K562 (cell line): ENCODE measurements around the gene CD2. TPM values are rescaled to one million over a fixed set of nuclear protein-coding genes. Genes with fewer than 3 reads are reported as not detected.

Source experiments
- GTF2E2 ChIP-seq: fragments of 200-800 bp; sonication (Bioruptor generic); IDR thresholded peaks from 2 replicates; pipeline ENCODE4 v1.6.1; 2016; ENCODE audit warnings: missing genetic modification characterization, missing compliant biosample characterization
- LEF1 ChIP-seq: fragments of 450-650 bp; IDR thresholded peaks from 2 replicates; pipeline ENCODE4 v1.6.1; 2016; ENCODE audit warnings: mild to moderate bottlenecking
- SAFB2 ChIP-seq: fragments of 200-400 bp; formaldehyde crosslinking; IDR thresholded peaks from 2 replicates; pipeline ENCODE4 v1.6.1; 2018; ENCODE audit warnings: borderline replicate concordance, low read length, low read depth, moderate library complexity; ENCODE audit not compliant: severe bottlenecking
- ZBTB17 ChIP-seq: fragments of 450-650 bp; formaldehyde crosslinking; IDR thresholded peaks from 2 replicates; pipeline ENCODE4 v1.4.0; 2020; ENCODE audit warnings: mild to moderate bottlenecking
- ZFP91 ChIP-seq: sonication (generic); formaldehyde crosslinking; IDR thresholded peaks from 2 replicates; pipeline ENCODE4 v1.8.0; 2022; ENCODE audit warnings: mild to moderate bottlenecking, missing genetic modification reagents
- ZNF239 ChIP-seq: fragments of 250-450 bp; sonication (Bioruptor Pico); IDR thresholded peaks from 2 replicates; pipeline ENCODE4 v1.4.0; 2020; ENCODE audit warnings: mild to moderate bottlenecking
- polyA plus RNA-seq, 8 experiments: library from polyadenylated mRNA; depleted of rRNA in 4 of 8; stranded (reverse) in 5 of 8; unstranded in 3 of 8; fragments of >200 nt; fragmentation: Nextera tagmentation in 2 of 8; fragmentation: Illumina TruSeq in 1 of 8; extraction: Ambion mirVana in 2 of 8; extraction: Trizol in 1 of 8; gene quantifications; 2 replicates each; pipeline versions ENCODE4 v1.2.1 to v1.2.3, GENCODE V29; 2011 to 2014; ENCODE audit warnings: inconsistent platforms in 1 of 8, missing spikeins in 1 of 8
- total RNA-seq, 7 experiments: library from RNA; depleted of rRNA in 6 of 7; stranded (reverse); fragments of >200 nt in 6 of 7; fragmentation: Illumina TruSeq in 2 of 7; extraction: Trizol in 2 of 7; gene quantifications; 2 replicates each; pipeline versions ENCODE4 v1.2.1 to v1.2.3, GENCODE V29; 2011 to 2021; ENCODE audit warnings: low replicate concordance in 1 of 7
- TF ChIP-seq, protein P1 (sequence below): conservative IDR thresholded peaks from 2 replicates; pipeline ENCODE4 v1.6.1; 2011; ENCODE audit warnings: low read depth, mild to moderate bottlenecking, low read length; ENCODE audit not compliant: control insufficient read depth

Gene CD2
- total and polyA plus RNA-seq, 9 of the 15 experiments (the other 6 are each of a cell fraction or from before 2014, with no cell fraction given), result 0.07 to 0.16 TPM; not detected in 7

GRCh38 chr1:116767782-116768382 is 13.7 kb downstream of the CD2 start (continued):
- no peak for TF ChIP-seq ZFP91
- TF ChIP-seq ZNF239 (CRISPR knock-in tag), result no peak
- TF ChIP-seq, protein P1, sequence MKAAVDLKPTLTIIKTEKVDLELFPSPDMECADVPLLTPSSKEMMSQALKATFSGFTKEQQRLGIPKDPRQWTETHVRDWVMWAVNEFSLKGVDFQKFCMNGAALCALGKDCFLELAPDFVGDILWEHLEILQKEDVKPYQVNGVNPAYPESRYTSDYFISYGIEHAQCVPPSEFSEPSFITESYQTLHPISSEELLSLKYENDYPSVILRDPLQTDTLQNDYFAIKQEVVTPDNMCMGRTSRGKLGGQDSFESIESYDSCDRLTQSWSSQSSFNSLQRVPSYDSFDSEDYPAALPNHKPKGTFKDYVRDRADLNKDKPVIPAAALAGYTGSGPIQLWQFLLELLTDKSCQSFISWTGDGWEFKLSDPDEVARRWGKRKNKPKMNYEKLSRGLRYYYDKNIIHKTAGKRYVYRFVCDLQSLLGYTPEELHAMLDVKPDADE, result no peak
- no peak for TF ChIP-seq LEF1
- no peak for TF ChIP-seq ZBTB17 (CRISPR knock-in tag)
- no peak for TF ChIP-seq GTF2E2 (tag)
- TF ChIP-seq SAFB2, result no peak
